HEK293T (cell line): ENCODE results near the gene SEC14L1.

Experiments
- ARNT ChIP-seq: fragments of 450-650 bp; IDR thresholded peaks from 2 replicates; pipeline ENCODE4 v1.6.1; 2017; ENCODE audit warnings: mild to moderate bottlenecking
- BHLHE40 ChIP-seq: fragments of 450-650 bp; IDR thresholded peaks from 2 replicates; pipeline ENCODE4 v1.6.1; 2016; ENCODE audit warnings: mild to moderate bottlenecking, moderate library complexity, borderline replicate concordance
- ELF4 ChIP-seq: fragments of 450-650 bp; IDR thresholded peaks from 2 replicates; pipeline ENCODE4 v1.6.1; 2017; ENCODE audit warnings: antibody characterized with exemption
- FOXA1 ChIP-seq: fragments of 450-650 bp; IDR thresholded peaks from 2 replicates; pipeline ENCODE4 v1.6.1; 2016; ENCODE audit warnings: mild to moderate bottlenecking
- FOXM1 ChIP-seq: fragments of 450-650 bp; IDR thresholded peaks from 2 replicates; pipeline ENCODE4 v1.6.1; 2017; ENCODE audit warnings: mild to moderate bottlenecking, borderline replicate concordance
- HDGF ChIP-seq: fragments of 450-650 bp; IDR thresholded peaks from 2 replicates; pipeline ENCODE4 v1.6.1; 2017; ENCODE audit warnings: antibody characterized with exemption, borderline replicate concordance
- LEF1 ChIP-seq: fragments of 450-650 bp; IDR thresholded peaks from 2 replicates; pipeline ENCODE4 v1.6.1; 2017; ENCODE audit warnings: mild to moderate bottlenecking, borderline replicate concordance
- SP1 ChIP-seq: fragments of 450-650 bp; IDR thresholded peaks from 2 replicates; pipeline ENCODE4 v1.6.1; 2017
- SUZ12 ChIP-seq: fragments of 450-650 bp; IDR thresholded peaks from 2 replicates; pipeline ENCODE4 v1.6.1; 2016; ENCODE audit warnings: mild to moderate bottlenecking
- TARDBP ChIP-seq: fragments of 450-650 bp; IDR thresholded peaks from 2 replicates; pipeline ENCODE4 v1.6.1; 2016

DNA sequence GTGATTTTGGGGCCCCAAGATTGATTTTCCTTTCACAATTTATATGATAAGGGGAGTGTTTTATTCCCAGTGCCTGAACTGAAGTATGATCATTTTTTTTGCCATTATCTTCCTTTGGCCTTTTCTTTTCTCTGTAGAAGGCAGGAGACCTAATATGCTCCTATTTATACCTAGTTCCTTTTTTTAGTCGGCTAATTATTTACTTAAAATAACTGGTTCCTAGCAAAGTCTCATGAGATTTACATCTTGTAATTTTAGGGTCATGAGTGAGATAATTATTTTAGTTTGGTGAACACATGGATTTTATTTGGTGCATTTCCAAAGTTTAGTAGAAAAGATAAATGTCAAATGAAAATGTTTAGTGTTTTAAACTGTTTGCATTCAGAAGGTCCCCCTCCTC lies 24.8 kb downstream of the SEC14L1 start:
- no peak for TF ChIP-seq FOXM1
- no peak for TF ChIP-seq ARNT
- TF ChIP-seq HDGF = no peak
- no peak for TF ChIP-seq FOXA1
- no peak for TF ChIP-seq BHLHE40
- no peak for TF ChIP-seq SP1
- TF ChIP-seq ELF4 = no peak
- TF ChIP-seq SUZ12 = no peak
- no peak for TF ChIP-seq TARDBP
- no peak for TF ChIP-seq LEF1
